Neuronal stem cell (in vitro differentiated cells): Measurements from ENCODE around the gene SLC5A1.

Experiments
- DNase-seq: peaks from one replicate; pipeline ENCODE4 v3.0.0-alpha.2; 2013; ENCODE audit warnings: low spot score
- H2AFZ ChIP-seq: one replicate; pipeline ENCODE4 v1.6.1; 2013; ENCODE audit warnings: mild to moderate bottlenecking, low read length, inconsistent platforms
- H2AK5ac ChIP-seq: 2 replicates; pipeline ENCODE4 v1.6.1; 2013; ENCODE audit warnings: low read depth, mild to moderate bottlenecking, inconsistent platforms, low read length, moderate library complexity, mixed read lengths
- H2BK120ac ChIP-seq: 2 replicates; pipeline ENCODE4 v1.6.1; 2013; ENCODE audit warnings: low read depth, mild to moderate bottlenecking, inconsistent platforms, low read length, moderate library complexity, mixed read lengths
- H2BK12ac ChIP-seq: one replicate; pipeline ENCODE4 v1.6.1; 2013; ENCODE audit warnings: low read length, inconsistent platforms
- H2BK15ac ChIP-seq: 2 replicates; pipeline ENCODE4 v1.6.1; 2013; ENCODE audit warnings: mild to moderate bottlenecking, low read length, inconsistent platforms, mixed read lengths
- H2BK5ac ChIP-seq: one replicate; pipeline ENCODE4 v1.6.1; 2013; ENCODE audit warnings: inconsistent platforms, mild to moderate bottlenecking, low read length, moderate library complexity
- H3K14ac ChIP-seq: one replicate; pipeline ENCODE4 v1.6.1; 2013; ENCODE audit warnings: low read length, inconsistent platforms
- H3K18ac ChIP-seq: 2 replicates; pipeline ENCODE4 v1.6.1; 2013; ENCODE audit warnings: low read length, inconsistent platforms
- H3K23ac ChIP-seq: 2 replicates; pipeline ENCODE4 v1.6.1; 2013; ENCODE audit warnings: low read depth, mild to moderate bottlenecking, mixed read lengths, low read length, inconsistent platforms; ENCODE audit not compliant: poor library complexity
- H3K27ac ChIP-seq: replicated peaks from 3 replicates; pipeline ENCODE4 v1.5.1; 2013; ENCODE audit warnings: low read length, inconsistent platforms
- H3K27me3 ChIP-seq, 3 experiments: 2 replicates each; pipeline ENCODE4 v1.6.1; 2013; ENCODE audit warnings: low read length in 3 of 3, mild to moderate bottlenecking in 2 of 3, inconsistent platforms in 1 of 3, low read depth in 1 of 3, mixed read lengths in 1 of 3, moderate library complexity in 1 of 3; ENCODE audit not compliant: control insufficient read depth in 3 of 3, insufficient read depth in 3 of 3
- H3K36me3 ChIP-seq, 2 donors: replicated peaks in 1 of 2; 2 replicates each; pipeline ENCODE4 v1.6.1; 2013; ENCODE audit warnings: low read length in 2 of 2; ENCODE audit not compliant: control insufficient read depth in 2 of 2, insufficient read depth in 2 of 2
- H3K4ac ChIP-seq: 2 replicates; pipeline ENCODE4 v1.6.1; 2013; ENCODE audit warnings: inconsistent platforms, mild to moderate bottlenecking, low read length, moderate library complexity
- H3K4me1 ChIP-seq, 2 donors: 1 replicate in 1 of 2; 2 replicates in 1 of 2; pipeline ENCODE4 v1.6.1; 2013; ENCODE audit warnings: low read length in 2 of 2, low read depth in 1 of 2; ENCODE audit not compliant: control insufficient read depth in 2 of 2, insufficient read depth in 1 of 2
- H3K4me2 ChIP-seq: one replicate; pipeline ENCODE4 v1.6.1; 2013; ENCODE audit warnings: mild to moderate bottlenecking, low read length, inconsistent platforms; ENCODE audit not compliant: insufficient read depth, poor library complexity, severe bottlenecking
- H3K4me3 ChIP-seq, 2 donors: 2 replicates each; pipeline ENCODE4 v1.5.1; 2013; ENCODE audit warnings: low read length in 2 of 2, mild to moderate bottlenecking in 2 of 2, inconsistent platforms in 1 of 2, moderate library complexity in 1 of 2
- H3K79me1 ChIP-seq: one replicate; pipeline ENCODE4 v1.6.1; 2013; ENCODE audit warnings: low read depth, mild to moderate bottlenecking, inconsistent platforms, low read length, moderate library complexity
- H3K9ac ChIP-seq: one replicate; pipeline ENCODE4 v1.6.1; 2013; ENCODE audit warnings: mild to moderate bottlenecking, low read depth, low read length, inconsistent platforms; ENCODE audit not compliant: poor library complexity
- H3K9me3 ChIP-seq, 2 donors: replicated peaks in 1 of 2; 2 replicates each; pipeline versions ENCODE3 to v1.6.1; 2013; ENCODE audit warnings: low read length in 2 of 2, mild to moderate bottlenecking in 2 of 2, inconsistent platforms in 1 of 2, low read depth in 1 of 2, mixed read lengths in 1 of 2, moderate library complexity in 1 of 2; ENCODE audit not compliant: control insufficient read depth in 2 of 2, insufficient read depth in 1 of 2
- H4K8ac ChIP-seq: one replicate; pipeline ENCODE4 v1.6.1; 2013; ENCODE audit warnings: low read depth, mild to moderate bottlenecking, inconsistent platforms, low read length, moderate library complexity
- H4K91ac ChIP-seq: one replicate; pipeline ENCODE4 v1.6.1; 2013; ENCODE audit warnings: low read length, low read depth, mild to moderate bottlenecking, inconsistent platforms; ENCODE audit not compliant: poor library complexity
- whole genome bisulfite sequencing, 2 donors: extraction: QIAGEN DNeasy Blood & Tissue Kit; methylation state at CpG; one replicate each; pipeline ENCODE4 v1.1.7; 2013; ENCODE audit warnings: missing lambda C conversion rate in 2 of 2, mixed read lengths in 1 of 2; ENCODE audit not compliant: insufficient read length in 2 of 2, insufficient replicate concordance in 1 of 2; ENCODE audit errors: extremely low coverage in 2 of 2; 5-methylcytosine and 5-hydroxymethylcytosine counted together

Gene SLC5A1

DNA sequence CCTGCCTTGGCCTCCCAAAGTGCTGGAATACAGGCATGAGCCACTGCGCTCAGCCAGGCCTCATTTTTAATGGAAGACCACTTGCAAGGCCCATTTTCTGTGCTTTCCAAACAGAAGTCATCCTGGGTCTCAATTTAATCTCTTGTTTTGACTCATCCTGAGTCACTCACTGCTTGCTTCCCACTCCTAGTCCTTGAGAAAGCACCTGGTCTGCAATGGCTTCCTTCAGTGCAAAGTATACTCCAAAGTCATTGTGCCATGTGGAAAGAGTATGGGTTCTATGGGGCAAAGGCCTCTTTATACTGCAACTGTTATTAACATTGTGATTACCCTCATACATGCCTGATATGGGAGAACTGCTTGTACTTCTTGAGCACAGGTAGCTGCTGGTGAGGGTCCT, 18.3 kb upstream of the SLC5A1 start:
- H3K14ac ChIP-seq = no peak overlapping the region
- no peak overlapping the region for H4K8ac ChIP-seq
- H2BK12ac ChIP-seq = no peak overlapping the region
- no peak for DNase-seq
- no peak overlapping the region for H2BK5ac ChIP-seq
- H3K27me3 ChIP-seq = peaks cover 0 to 9% (median 0%) of the 10 kb centered on the region in 3 experiments
- no peak overlapping the region for H3K27ac ChIP-seq
- no peaks in the 10 kb centered on the region for H3K79me1 ChIP-seq
- no peak overlapping the region for H2AK5ac ChIP-seq
- H3K4ac ChIP-seq = no peak overlapping the region
- H3K36me3 ChIP-seq = no peaks in the 10 kb centered on the region
- H3K4me1 ChIP-seq = no peaks in the 10 kb centered on the region
- no peak overlapping the region for H4K91ac ChIP-seq
- no peaks in the 10 kb centered on the region for H3K9me3 ChIP-seq
- H3K4me2 ChIP-seq = no peak overlapping the region
- no peak overlapping the region for H3K23ac ChIP-seq
- no peak overlapping the region for H3K4me3 ChIP-seq
- no peak overlapping the region for H2AFZ ChIP-seq
- H2BK120ac ChIP-seq = no peak overlapping the region
- H3K18ac ChIP-seq = no peak overlapping the region
- no peak overlapping the region for H2BK15ac ChIP-seq
- no peak overlapping the region for H3K9ac ChIP-seq
- no CpG with 5 or more reads among the region's 1 CpG for WGBS, 2 donors

DNA sequence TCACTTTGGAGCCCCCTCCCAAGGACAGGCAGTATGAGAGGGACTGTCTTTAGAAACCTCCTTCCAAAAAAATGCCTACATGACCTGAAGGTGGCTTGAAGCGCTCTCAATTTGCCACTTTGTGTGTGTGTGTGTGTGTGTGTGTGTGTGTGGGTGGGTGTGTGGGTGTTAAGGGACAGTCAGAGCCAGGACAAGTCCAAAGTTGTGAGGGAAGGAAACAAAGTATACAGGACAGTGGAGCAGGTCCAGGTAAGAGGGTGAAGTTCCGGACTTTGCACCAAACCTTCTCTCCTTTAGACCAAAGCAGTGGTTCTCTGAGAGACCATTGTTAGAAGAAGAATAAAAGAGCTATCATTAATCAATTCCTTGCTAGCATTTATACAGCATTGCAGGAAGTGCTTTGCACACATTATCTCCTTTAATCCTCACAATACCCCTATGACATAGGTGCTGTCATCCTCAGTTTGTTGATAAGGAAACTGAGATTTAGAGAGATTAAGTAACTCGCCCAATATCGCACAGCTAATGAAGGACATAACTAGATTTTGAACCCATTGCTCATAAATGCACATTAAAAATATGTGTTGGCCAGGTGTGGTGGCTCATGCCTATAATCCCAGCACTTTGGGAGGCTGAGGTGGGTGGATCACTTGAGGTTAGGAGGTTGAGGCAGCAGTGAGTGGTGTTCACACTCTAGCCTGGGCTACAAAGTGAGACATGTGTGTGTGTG, 12.4 kb upstream of the SLC5A1 start:
- Histone ChIP-seq H4K91ac (no peak overlapping the region), H3K18ac (no peak overlapping the region), H2BK15ac (no peak overlapping the region), H3K23ac (no peak overlapping the region), H3K36me3 (no peaks in the 10 kb centered on the region), H2BK120ac (no peak overlapping the region), H3K4me1 (no peaks in the 10 kb centered on the region), H3K4me2 (no peak overlapping the region), H3K14ac (no peak overlapping the region), H2BK12ac (no peak overlapping the region), H3K4ac (no peak overlapping the region), H2AFZ (no peak overlapping the region), H3K4me3 (no peak overlapping the region), H2BK5ac (no peak overlapping the region), H3K9me3 (no peaks in the 10 kb centered on the region), H2AK5ac (no peak overlapping the region), H3K79me1 (no peaks in the 10 kb centered on the region), H4K8ac (no peak overlapping the region), H3K27ac (no peak overlapping the region), H3K9ac (no peak overlapping the region), H3K27me3 (no peaks in the 10 kb centered on the region)
- no CpG with 5 or more reads among the region's 4 CpGs for WGBS, 2 donors
- DNase-seq = no peak

DNA sequence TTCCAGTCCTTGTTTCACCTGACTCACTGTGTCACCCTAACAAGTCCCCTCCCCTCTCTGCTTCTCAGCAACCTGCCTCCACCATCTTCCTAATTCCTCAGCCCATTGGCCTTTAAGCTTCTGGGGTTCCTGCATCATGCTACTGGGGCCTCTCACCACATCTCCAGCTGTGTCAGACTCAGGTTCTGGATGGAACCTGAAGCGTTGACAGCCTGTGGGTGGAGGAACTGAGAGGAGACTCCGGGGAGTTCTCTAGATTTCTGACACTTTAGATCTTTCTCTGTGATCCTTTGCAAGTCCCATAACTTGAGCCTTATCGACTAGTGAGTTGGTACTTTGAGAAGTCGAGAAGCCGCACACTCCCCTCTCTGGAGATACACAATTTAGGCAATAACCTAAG, 11.6 kb upstream of the SLC5A1 start:
- H2AK5ac ChIP-seq = no peak overlapping the region
- H2BK15ac ChIP-seq = no peak overlapping the region
- H3K4ac ChIP-seq = no peak overlapping the region
- H3K9ac ChIP-seq = no peak overlapping the region
- no peak overlapping the region for H4K91ac ChIP-seq
- H3K27ac ChIP-seq = no peak overlapping the region
- no peak overlapping the region for H2BK120ac ChIP-seq
- no peaks in the 10 kb centered on the region for H3K27me3 ChIP-seq
- H2BK5ac ChIP-seq = no peak overlapping the region
- H3K23ac ChIP-seq = no peak overlapping the region
- H3K14ac ChIP-seq = no peak overlapping the region
- no peak overlapping the region for H2BK12ac ChIP-seq
- H3K18ac ChIP-seq = no peak overlapping the region
- H3K4me2 ChIP-seq = no peak overlapping the region
- no peaks in the 10 kb centered on the region for H3K9me3 ChIP-seq
- DNase-seq = no peak
- no peak overlapping the region for H2AFZ ChIP-seq
- no peaks in the 10 kb centered on the region for H3K4me1 ChIP-seq
- no peaks in the 10 kb centered on the region for H3K36me3 ChIP-seq
- no peaks in the 10 kb centered on the region for H3K79me1 ChIP-seq
- no peak overlapping the region for H3K4me3 ChIP-seq
- WGBS, 2 donors = no CpG with 5 or more reads among the region's 5 CpGs
- H4K8ac ChIP-seq = no peak overlapping the region

DNA sequence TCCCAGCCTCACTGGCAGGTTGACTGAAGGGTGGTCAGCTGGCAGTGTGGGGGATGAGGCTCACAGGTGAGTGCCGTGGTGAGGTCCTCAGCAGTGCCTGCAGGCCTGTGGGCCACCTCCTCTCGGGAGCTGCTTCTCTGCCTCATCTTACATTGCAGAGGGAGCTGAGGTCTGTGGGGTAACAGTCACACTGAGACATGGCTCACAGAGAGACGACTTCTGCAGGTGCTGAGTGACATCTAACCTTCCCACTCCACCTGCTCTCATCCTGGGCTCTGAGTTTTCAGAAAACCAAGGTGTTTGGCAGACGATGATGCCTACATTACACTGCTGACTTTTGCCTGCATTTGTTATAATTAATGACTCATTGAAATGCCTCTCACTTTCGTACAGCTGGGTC, 8.8 kb upstream of the SLC5A1 start:
- no peaks in the 10 kb centered on the region for H3K36me3 ChIP-seq
- H2BK5ac ChIP-seq = no peak overlapping the region
- H3K4me2 ChIP-seq = no peak overlapping the region
- H2BK120ac ChIP-seq = no peak overlapping the region
- no peak overlapping the region for H3K4ac ChIP-seq
- WGBS, 2 donors = no CpG with 5 or more reads among the region's 5 CpGs
- H3K4me1 ChIP-seq = no peaks in the 10 kb centered on the region
- H3K9ac ChIP-seq = no peak overlapping the region
- no peak overlapping the region for H2BK12ac ChIP-seq
- no peak overlapping the region for H2BK15ac ChIP-seq
- no peak overlapping the region for H3K27ac ChIP-seq
- no peak overlapping the region for H3K23ac ChIP-seq
- H3K27me3 ChIP-seq = no peaks in the 10 kb centered on the region
- no peak overlapping the region for H3K18ac ChIP-seq
- no peak overlapping the region for H3K4me3 ChIP-seq
- H3K79me1 ChIP-seq = no peaks in the 10 kb centered on the region
- no peak overlapping the region for H4K91ac ChIP-seq
- H3K14ac ChIP-seq = no peak overlapping the region
- DNase-seq = no peak
- no peaks in the 10 kb centered on the region for H3K9me3 ChIP-seq
- no peak overlapping the region for H2AK5ac ChIP-seq
- H4K8ac ChIP-seq = no peak overlapping the region
- H2AFZ ChIP-seq = no peak overlapping the region
